Neutrophil (primary cell): ENCODE data around the gene FADS3.
A peak's percentile ranks its signal among the peaks of the same experiment; 100 is the strongest.

Experiments
- H3K27ac ChIP-seq: fragments of 200-600 bp; sonication (generic); 2 replicates; pipeline ENCODE4 v1.5.1; 2016; ENCODE audit warnings: mild to moderate bottlenecking, moderate library complexity
- H3K27me3 ChIP-seq: fragments of 200-600 bp; sonication (generic); 2 replicates; pipeline ENCODE4 v1.6.0; 2016; ENCODE audit warnings: mild to moderate bottlenecking
- H3K36me3 ChIP-seq: fragments of 200-600 bp; sonication (generic); 2 replicates; pipeline ENCODE4 v1.5.1; 2017
- H3K4me1 ChIP-seq, 2 experiments: fragments of 200-600 bp in 1 of 2; sonication (generic) in 1 of 2; 1 replicate in 1 of 2; 2 replicates in 1 of 2; pipeline versions ENCODE4 v1.5.1 to v1.6.1; 2013 to 2016; ENCODE audit warnings: low read depth in 1 of 2, low read length in 1 of 2, mild to moderate bottlenecking in 1 of 2, moderate library complexity in 1 of 2; ENCODE audit not compliant: control insufficient read depth in 1 of 2, insufficient read depth in 1 of 2
- H3K4me3 ChIP-seq, 2 experiments: fragments of 200-600 bp in 1 of 2; sonication (generic) in 1 of 2; 1 replicate in 1 of 2; 2 replicates in 1 of 2; pipeline ENCODE4 v1.5.1; 2013 to 2016; ENCODE audit warnings: low read depth in 1 of 2, low read length in 1 of 2, mild to moderate bottlenecking in 1 of 2, moderate library complexity in 1 of 2
- H3K9me3 ChIP-seq: fragments of 200-600 bp; sonication (generic); 2 replicates; pipeline ENCODE4 v1.5.1; 2016
- CTCF ChIP-seq: fragments of 200-600 bp; sonication (generic); IDR thresholded peaks from 2 replicates; pipeline ENCODE4 v1.5.1; 2016; ENCODE audit warnings: antibody characterized with exemption

Gene FADS3

GRCh38 chr11:61833926-61834277 lies 57.4 kb downstream of the FADS3 start:
- no peak for TF ChIP-seq CTCF
- peak overlapping the region; percentile 90 for H3K27ac ChIP-seq
- peaks cover 41% of the 10 kb centered on the region for H3K27me3 ChIP-seq
- no peak overlapping the region for H3K4me3 ChIP-seq
- no peaks in the 10 kb centered on the region for H3K36me3 ChIP-seq
- peaks cover 34 to 47% of the 10 kb centered on the region in 2 experiments for H3K4me1 ChIP-seq
- H3K9me3 ChIP-seq: no peaks in the 10 kb centered on the region

- Histone ChIP-seq H3K4me3 (no peak overlapping the region), H3K4me1 (peaks cover 38 to 51% of the 10 kb centered on the region in 2 experiments), H3K9me3 (no peaks in the 10 kb centered on the region), H3K27me3 (peaks cover 45% of the 10 kb centered on the region), H3K27ac (peak overlapping the region; percentile 90), H3K36me3 (no peaks in the 10 kb centered on the region)
- no peak for TF ChIP-seq CTCF
Observed at GRCh38 chr11:61833471-61833870, 57.9 kb downstream of the FADS3 start.

- H3K27ac ChIP-seq: no peak overlapping the region
- no peaks in the 10 kb centered on the region for H3K36me3 ChIP-seq
- no peak for TF ChIP-seq CTCF
- peaks cover 52% of the 10 kb centered on the region for H3K27me3 ChIP-seq
- H3K4me1 ChIP-seq: peaks cover 45 to 58% of the 10 kb centered on the region in 2 experiments
- H3K9me3 ChIP-seq: no peaks in the 10 kb centered on the region
- H3K4me3 ChIP-seq: no peak overlapping the region
Observed at GRCh38 chr11:61832754-61833153, 58.6 kb downstream of the FADS3 start.

- Histone ChIP-seq H3K27me3 (peaks cover 58% of the 10 kb centered on the region), H3K27ac (no peak overlapping the region), H3K36me3 (no peaks in the 10 kb centered on the region), H3K4me3 (no peak overlapping the region), H3K4me1 (peaks cover 50 to 64% of the 10 kb centered on the region in 2 experiments), H3K9me3 (no peaks in the 10 kb centered on the region)
- TF ChIP-seq CTCF: no peak
Observed at GRCh38 chr11:61832207-61832606, 59.1 kb downstream of the FADS3 start.

GRCh38 chr11:61830237-61831105 lies 60.9 kb downstream of the FADS3 start:
- H3K27me3 ChIP-seq: peaks cover 75% of the 10 kb centered on the region
- TF ChIP-seq CTCF: no peak
- no peak overlapping the region for H3K27ac ChIP-seq

More at GRCh38 chr11:61830237-61831105, 60.9 kb downstream of the FADS3 start:
- no peak overlapping the region for H3K4me3 ChIP-seq
- H3K36me3 ChIP-seq: no peaks in the 10 kb centered on the region
- H3K4me1 ChIP-seq: peaks cover 41 to 54% of the 10 kb centered on the region in 2 experiments
- no peaks in the 10 kb centered on the region for H3K9me3 ChIP-seq
